ENCODE measurements around the gene NMNAT3. TPM values are rescaled to one million over a fixed set of nuclear protein-coding genes. Genes with fewer than 3 reads are reported as not detected.

The NMNAT3 gene
- total and polyA plus RNA-seq, 5 experiments from 2014 or later: 2.9 to 8.8 (median 5.8) TPM

- DNase-seq: no peak
- Mint-ChIP-seq H3K27me3 (no peaks in the 10 kb centered on the region), H3K36me3 (peaks cover 0 to 6% (median under 1%) of the 10 kb centered on the region in 3 donors), H3K4me3 (no peak overlapping the region), H3K4me1 (peaks cover 7 to 15% (median 9%) of the 10 kb centered on the region in 4 donors), H3K27ac (no peak overlapping the region), H3K9me3 (no peaks in the 10 kb centered on the region)
- ATAC-seq: no peak
- POLR2A ChIA-PET: no interaction called here
Measured at GRCh38 chr3:139671863-139672646, 5.7 kb downstream of the NMNAT3 start.

GRCh38 chr3:139671107-139671506 is 6.7 kb downstream of the NMNAT3 start:
- Mint-ChIP-seq H3K27me3 (no peaks in the 10 kb centered on the region), H3K27ac (no peak overlapping the region), H3K4me3 (no peak overlapping the region), H3K9me3 (no peaks in the 10 kb centered on the region), H3K4me1 (peaks cover 0 to 7% (median 5%) of the 10 kb centered on the region in 4 donors), H3K36me3 (peaks cover 0 to 6% (median 2%) of the 10 kb centered on the region in 3 donors)
- DNase-seq (no peak), ATAC-seq (no peak)
- POLR2A ChIA-PET: no interaction called here

- POLR2A ChIA-PET: no interaction called here
- H3K27ac Mint-ChIP-seq: no peak overlapping the region
- H3K4me1 Mint-ChIP-seq: peaks cover 0 to 7% (median 2%) of the 10 kb centered on the region in 4 donors
- no peaks in the 10 kb centered on the region for H3K9me3 Mint-ChIP-seq
- H3K36me3 Mint-ChIP-seq: peaks cover 0 to 6% (median 4%) of the 10 kb centered on the region in 3 donors
- no peaks in the 10 kb centered on the region for H3K27me3 Mint-ChIP-seq
- no peak overlapping the region for H3K4me3 Mint-ChIP-seq
- no peak for DNase-seq
- ATAC-seq: no peak
Measured at GRCh38 chr3:139670196-139670595, 7.6 kb downstream of the NMNAT3 start.

GRCh38 chr3:139668332-139668731 is 9.4 kb downstream of the NMNAT3 start:
- DNase-seq (no peak), ATAC-seq (no peak)
- POLR2A ChIA-PET: no interaction called here
- H3K36me3 Mint-ChIP-seq: peaks cover 0 to 6% (median 4%) of the 10 kb centered on the region in 3 donors
- H3K4me3 Mint-ChIP-seq: no peak overlapping the region
- H3K9me3 Mint-ChIP-seq: no peaks in the 10 kb centered on the region
- no peaks in the 10 kb centered on the region for H3K27me3 Mint-ChIP-seq
- peaks cover 0 to 5% (median 2%) of the 10 kb centered on the region in 4 donors for H3K4me1 Mint-ChIP-seq
- no peak overlapping the region for H3K27ac Mint-ChIP-seq

- Mint-ChIP-seq H3K9me3 (no peaks in the 10 kb centered on the region), H3K4me1 (peaks cover 0 to 5% (median 2%) of the 10 kb centered on the region in 4 donors), H3K36me3 (peaks cover 0 to 19% (median 17%) of the 10 kb centered on the region in 3 donors), H3K27ac (no peak overlapping the region), H3K4me3 (no peak overlapping the region), H3K27me3 (no peaks in the 10 kb centered on the region)
- ATAC-seq (no peak), DNase-seq (no peak)
- POLR2A ChIA-PET: no interaction called here
Measured at GRCh38 chr3:139664958-139665357, 12.8 kb downstream of the NMNAT3 start.

GRCh38 chr3:139660269-139660668 is 17.5 kb downstream of the NMNAT3 start:
- peaks cover 0 to 1% (median 0%) of the 10 kb centered on the region in 4 donors for H3K4me1 Mint-ChIP-seq

GRCh38 chr3:139659511-139659910 is 18.3 kb downstream of the NMNAT3 start:
- Mint-ChIP-seq H3K27ac (no peak overlapping the region), H3K4me1 (peaks cover 0 to 1% (median 0%) of the 10 kb centered on the region in 4 donors), H3K27me3 (no peaks in the 10 kb centered on the region), H3K36me3 (peaks cover 0 to 14% (median 13%) of the 10 kb centered on the region in 3 donors), H3K9me3 (no peaks in the 10 kb centered on the region), H3K4me3 (no peak overlapping the region)
- POLR2A ChIA-PET: no interaction called here
- ATAC-seq (no peak), DNase-seq (no peak)

More at GRCh38 chr3:139660269-139660668, 17.5 kb downstream of the NMNAT3 start:
- no peaks in the 10 kb centered on the region for H3K27me3 Mint-ChIP-seq
- no peaks in the 10 kb centered on the region for H3K9me3 Mint-ChIP-seq
- no peak for ATAC-seq
- H3K4me3 Mint-ChIP-seq: no peak overlapping the region
- POLR2A ChIA-PET: no interaction called here
- H3K36me3 Mint-ChIP-seq: peaks cover 0 to 14% (median 13%) of the 10 kb centered on the region in 3 donors
- no peak overlapping the region for H3K27ac Mint-ChIP-seq
- DNase-seq: no peak

GRCh38 chr3:139657936-139658335 is 19.8 kb downstream of the NMNAT3 start:
- peaks cover 0 to 14% (median 13%) of the 10 kb centered on the region in 3 donors for H3K36me3 Mint-ChIP-seq
- ATAC-seq (no peak), DNase-seq (no peak)
- no peak overlapping the region for H3K4me3 Mint-ChIP-seq
- POLR2A ChIA-PET: no interaction called here
- H3K27me3 Mint-ChIP-seq: no peaks in the 10 kb centered on the region
- H3K27ac Mint-ChIP-seq: no peak overlapping the region
- H3K4me1 Mint-ChIP-seq: peaks cover 0 to 1% (median 0%) of the 10 kb centered on the region in 4 donors
- no peaks in the 10 kb centered on the region for H3K9me3 Mint-ChIP-seq

GRCh38 chr3:139657434-139657833 is 20.3 kb downstream of the NMNAT3 start:
- DNase-seq: no peak
- peaks cover 0 to 1% (median 0%) of the 10 kb centered on the region in 4 donors for H3K4me1 Mint-ChIP-seq
- H3K4me3 Mint-ChIP-seq: no peak overlapping the region
- no peaks in the 10 kb centered on the region for H3K9me3 Mint-ChIP-seq
- H3K36me3 Mint-ChIP-seq: peaks cover 0 to 13% (median 11%) of the 10 kb centered on the region in 3 donors
- H3K27me3 Mint-ChIP-seq: no peaks in the 10 kb centered on the region
- H3K27ac Mint-ChIP-seq: no peak overlapping the region
- POLR2A ChIA-PET: no interaction called here
- no peak for ATAC-seq

- POLR2A ChIA-PET: no interaction called here
- H3K36me3 Mint-ChIP-seq: peaks cover 0 to 5% (median 2%) of the 10 kb centered on the region in 3 donors
- peaks cover 0 to 1% (median 0%) of the 10 kb centered on the region in 4 donors for H3K4me1 Mint-ChIP-seq
- H3K27me3 Mint-ChIP-seq: no peaks in the 10 kb centered on the region
- H3K9me3 Mint-ChIP-seq: no peaks in the 10 kb centered on the region
- ATAC-seq (no peak), DNase-seq (no peak)
- no peak overlapping the region for H3K27ac Mint-ChIP-seq
- no peak overlapping the region for H3K4me3 Mint-ChIP-seq
Measured at GRCh38 chr3:139655909-139656595, 21.7 kb downstream of the NMNAT3 start.

GRCh38 chr3:139654637-139655365 is 23.0 kb downstream of the NMNAT3 start:
- peaks cover 0 to 2% (median 0%) of the 10 kb centered on the region in 3 donors for H3K36me3 Mint-ChIP-seq
- H3K9me3 Mint-ChIP-seq: no peaks in the 10 kb centered on the region
- ATAC-seq (no peak), DNase-seq (no peak)
- H3K27me3 Mint-ChIP-seq: no peaks in the 10 kb centered on the region
- no peak overlapping the region for H3K4me3 Mint-ChIP-seq
- H3K27ac Mint-ChIP-seq: no peak overlapping the region
- POLR2A ChIA-PET: no interaction called here
- peaks cover 0 to 1% (median 0%) of the 10 kb centered on the region in 4 donors for H3K4me1 Mint-ChIP-seq

- Mint-ChIP-seq H3K27me3 (no peaks in the 10 kb centered on the region), H3K36me3 (peaks cover 0 to 2% (median 0%) of the 10 kb centered on the region in 3 donors), H3K27ac (peak overlapping the region in 1 of 10 donors; percentile 69), H3K4me3 (no peak overlapping the region), H3K4me1 (peaks cover 0 to 1% (median 0%) of the 10 kb centered on the region in 4 donors), H3K9me3 (no peaks in the 10 kb centered on the region)
- ATAC-seq: no peak
- no peak for DNase-seq
- POLR2A ChIA-PET: no interaction called here
Measured at GRCh38 chr3:139653582-139653981, 24.2 kb downstream of the NMNAT3 start.

GRCh38 chr3:139652561-139652960 is 25.2 kb downstream of the NMNAT3 start:
- ATAC-seq (no peak), DNase-seq (no peak)
- Mint-ChIP-seq H3K4me1 (peaks cover 0 to 3% (median under 1%) of the 10 kb centered on the region in 4 donors), H3K4me3 (no peak overlapping the region), H3K36me3 (peaks cover 0 to 6% (median 0%) of the 10 kb centered on the region in 3 donors), H3K27me3 (no peaks in the 10 kb centered on the region), H3K27ac (no peak overlapping the region), H3K9me3 (no peaks in the 10 kb centered on the region)
- POLR2A ChIA-PET: no interaction called here

Data from naive thymus-derived CD8-positive, alpha-beta T cell (primary cell).